ENCODE measurements around the gene FNDC11. TPM values are rescaled to one million over a fixed set of nuclear protein-coding genes. Genes with fewer than 3 reads are reported as not detected.

FNDC11 gene
- total and polyA plus RNA-seq, 2 of the 13 experiments (the other 11 are each of a cell fraction or from before 2014, with no cell fraction given) = 0.07 TPM; not detected in 1

DNA sequence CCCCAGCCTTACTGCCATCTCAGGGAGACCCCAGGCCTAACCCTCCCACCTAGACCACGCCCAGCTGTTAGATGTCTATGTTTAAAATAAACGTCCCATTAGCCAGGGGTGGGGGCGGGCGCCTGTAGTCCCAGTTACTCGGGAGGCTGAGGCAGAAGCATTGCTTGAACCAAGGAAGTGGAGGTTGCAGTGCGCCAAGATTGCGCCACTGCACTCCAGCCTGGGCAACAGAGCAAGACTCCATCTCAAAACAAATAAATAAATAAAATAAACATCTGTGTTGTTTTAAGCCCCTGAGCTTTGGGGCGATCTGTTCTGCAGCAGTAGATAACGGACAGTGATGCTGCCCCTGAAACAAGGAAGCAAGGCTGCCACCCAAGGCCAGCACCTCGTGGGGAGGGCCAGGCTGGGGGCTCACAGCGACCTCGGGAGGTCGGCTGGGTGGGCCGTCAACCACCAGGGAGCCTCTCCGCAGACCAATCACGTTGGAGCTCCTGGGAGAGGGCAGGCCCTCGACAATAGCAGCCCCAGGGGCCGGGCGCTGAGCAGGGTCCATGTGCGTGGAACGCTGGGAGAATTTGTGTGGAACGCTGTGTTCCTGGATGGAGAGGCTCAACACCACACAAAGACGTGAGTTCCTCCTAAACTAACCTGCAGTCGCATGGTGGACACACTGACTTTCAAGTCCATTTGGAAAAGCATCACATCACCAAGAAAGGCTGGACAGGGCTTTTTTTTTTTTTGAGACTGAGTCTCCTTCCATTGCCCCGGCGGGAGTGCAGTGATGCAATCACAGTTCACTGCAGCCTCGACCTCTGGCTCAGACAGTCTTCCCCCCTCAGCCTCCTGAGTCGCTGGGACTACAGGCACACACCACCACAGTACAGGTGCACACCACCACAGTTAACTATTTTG, 21.1 kb downstream of the FNDC11 start (continued):
- TF ChIP-seq ZNF317 (CRISPR knock-in tag; IDR thresholded peaks at IDR 0.05) = peak; percentile 68; the same call in 1 of the 2 replicates
- 0 out of 2 replicates have a peak, but pooled peaks have one; percentile 19 for TF ChIP-seq ZNF30 (CRISPR knock-in tag; IDR thresholded peaks at IDR 0.05)
- peak; percentile 83 for TF ChIP-seq KAT8 (CRISPR knock-in tag; IDR thresholded peaks at IDR 0.05)
- peak; percentile 39; the same call in 1 of the 2 replicates for TF ChIP-seq ERF (CRISPR knock-in tag; IDR thresholded peaks at IDR 0.05)
- peak; percentile 79 for TF ChIP-seq TEAD3 (CRISPR knock-in tag; optimal IDR thresholded peaks at IDR 0.05; ENCODE audit: borderline replicate concordance)
- TF ChIP-seq JUND (CRISPR knock-in tag; IDR thresholded peaks at IDR 0.05) = peak; percentile 36; the same call in 1 of the 2 replicates
- TF ChIP-seq TCF12 (IDR thresholded peaks at IDR 0.05) = no peak
- TF ChIP-seq TCF12 (CRISPR knock-in tag; IDR thresholded peaks at IDR 0.05) = 0 out of 2 replicates have a peak, but pooled peaks have one; percentile 32
- no peak for TF ChIP-seq MTA1 (CRISPR knock-in tag; IDR thresholded peaks at IDR 0.05; ENCODE audit: borderline replicate concordance)
- no peak for TF ChIP-seq ZNF235 (CRISPR knock-in tag; IDR thresholded peaks at IDR 0.05; ENCODE audit: borderline replicate concordance)
- 0 out of 2 replicates have a peak, but pooled peaks have one; percentile 40 for TF ChIP-seq ZNF761 (CRISPR knock-in tag; conservative IDR thresholded peaks at IDR 0.05)
- TF ChIP-seq, protein P1, sequence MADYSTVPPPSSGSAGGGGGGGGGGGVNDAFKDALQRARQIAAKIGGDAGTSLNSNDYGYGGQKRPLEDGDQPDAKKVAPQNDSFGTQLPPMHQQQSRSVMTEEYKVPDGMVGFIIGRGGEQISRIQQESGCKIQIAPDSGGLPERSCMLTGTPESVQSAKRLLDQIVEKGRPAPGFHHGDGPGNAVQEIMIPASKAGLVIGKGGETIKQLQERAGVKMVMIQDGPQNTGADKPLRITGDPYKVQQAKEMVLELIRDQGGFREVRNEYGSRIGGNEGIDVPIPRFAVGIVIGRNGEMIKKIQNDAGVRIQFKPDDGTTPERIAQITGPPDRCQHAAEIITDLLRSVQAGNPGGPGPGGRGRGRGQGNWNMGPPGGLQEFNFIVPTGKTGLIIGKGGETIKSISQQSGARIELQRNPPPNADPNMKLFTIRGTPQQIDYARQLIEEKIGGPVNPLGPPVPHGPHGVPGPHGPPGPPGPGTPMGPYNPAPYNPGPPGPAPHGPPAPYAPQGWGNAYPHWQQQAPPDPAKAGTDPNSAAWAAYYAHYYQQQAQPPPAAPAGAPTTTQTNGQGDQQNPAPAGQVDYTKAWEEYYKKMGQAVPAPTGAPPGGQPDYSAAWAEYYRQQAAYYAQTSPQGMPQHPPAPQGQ (CRISPR knock-in tag; IDR thresholded peaks at IDR 0.05; ENCODE audit: borderline replicate concordance) = peak; percentile 42; the same call in 1 of the 2 replicates
- TF ChIP-seq SMAD1 (CRISPR knock-in tag; IDR thresholded peaks at IDR 0.05; ENCODE audit: borderline replicate concordance, low read depth) = no peak
- TF ChIP-seq ZNF746 (CRISPR knock-in tag; IDR thresholded peaks at IDR 0.05) = 0 out of 2 replicates have a peak, but pooled peaks have one; percentile 34
- TF ChIP-seq ZNF724P (CRISPR knock-in tag; IDR thresholded peaks at IDR 0.05; ENCODE audit: borderline replicate concordance) = peak; percentile 6; the same call in 1 of the 2 replicates
- TF ChIP-seq, protein P2, sequence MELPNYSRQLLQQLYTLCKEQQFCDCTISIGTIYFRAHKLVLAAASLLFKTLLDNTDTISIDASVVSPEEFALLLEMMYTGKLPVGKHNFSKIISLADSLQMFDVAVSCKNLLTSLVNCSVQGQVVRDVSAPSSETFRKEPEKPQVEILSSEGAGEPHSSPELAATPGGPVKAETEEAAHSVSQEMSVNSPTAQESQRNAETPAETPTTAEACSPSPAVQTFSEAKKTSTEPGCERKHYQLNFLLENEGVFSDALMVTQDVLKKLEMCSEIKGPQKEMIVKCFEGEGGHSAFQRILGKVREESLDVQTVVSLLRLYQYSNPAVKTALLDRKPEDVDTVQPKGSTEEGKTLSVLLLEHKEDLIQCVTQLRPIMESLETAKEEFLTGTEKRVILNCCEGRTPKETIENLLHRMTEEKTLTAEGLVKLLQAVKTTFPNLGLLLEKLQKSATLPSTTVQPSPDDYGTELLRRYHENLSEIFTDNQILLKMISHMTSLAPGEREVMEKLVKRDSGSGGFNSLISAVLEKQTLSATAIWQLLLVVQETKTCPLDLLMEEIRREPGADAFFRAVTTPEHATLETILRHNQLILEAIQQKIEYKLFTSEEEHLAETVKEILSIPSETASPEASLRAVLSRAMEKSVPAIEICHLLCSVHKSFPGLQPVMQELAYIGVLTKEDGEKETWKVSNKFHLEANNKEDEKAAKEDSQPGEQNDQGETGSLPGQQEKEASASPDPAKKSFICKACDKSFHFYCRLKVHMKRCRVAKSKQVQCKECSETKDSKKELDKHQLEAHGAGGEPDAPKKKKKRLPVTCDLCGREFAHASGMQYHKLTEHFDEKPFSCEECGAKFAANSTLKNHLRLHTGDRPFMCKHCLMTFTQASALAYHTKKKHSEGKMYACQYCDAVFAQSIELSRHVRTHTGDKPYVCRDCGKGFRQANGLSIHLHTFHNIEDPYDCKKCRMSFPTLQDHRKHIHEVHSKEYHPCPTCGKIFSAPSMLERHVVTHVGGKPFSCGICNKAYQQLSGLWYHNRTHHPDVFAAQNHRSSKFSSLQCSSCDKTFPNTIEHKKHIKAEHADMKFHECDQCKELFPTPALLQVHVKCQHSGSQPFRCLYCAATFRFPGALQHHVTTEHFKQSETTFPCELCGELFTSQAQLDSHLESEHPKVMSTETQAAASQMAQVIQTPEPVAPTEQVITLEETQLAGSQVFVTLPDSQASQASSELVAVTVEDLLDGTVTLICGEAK (IDR thresholded peaks at IDR 0.05) = no peak
- TF ChIP-seq, protein P2 (CRISPR knock-in tag; IDR thresholded peaks at IDR 0.05) = no peak; the same call in 1 of the 2 replicates
- TF ChIP-seq FOSL2 (CRISPR knock-in tag; IDR thresholded peaks at IDR 0.05) = peak; percentile 22; the same call in 1 of the 2 replicates

Measured in HepG2 (cell line).